ACC112 (cell line): ENCODE data around the gene UGCG.
A peak's percentile ranks its signal among the peaks of the same experiment; 100 is the strongest.
"Not testable (repeated sequence)": the region's sequence is repeated elsewhere in the genome, so short reads cannot be mapped to it uniquely, and the experiment has no call there.

Source experiments
- H2AFZ ChIP-seq: fragments of 200-600 bp; sonication (generic); one replicate; pipeline ENCODE4 v1.6.0; 2017; ENCODE audit warnings: antibody characterized with exemption, low read length; ENCODE audit not compliant: unreplicated experiment
- H3K27ac ChIP-seq: fragments of 200-600 bp; sonication (generic); 2 replicates; pipeline ENCODE4 v1.5.1; 2014; ENCODE audit warnings: low read depth, mild to moderate bottlenecking, antibody characterized with exemption, low read length, moderate library complexity
- H3K27me3 ChIP-seq: fragments of 200-600 bp; sonication (generic); 2 replicates; pipeline ENCODE4 v1.6.1; 2014; ENCODE audit warnings: mild to moderate bottlenecking, antibody characterized with exemption, low read length, moderate library complexity, mixed read lengths; ENCODE audit not compliant: insufficient read depth
- H3K36me3 ChIP-seq: fragments of 200-600 bp; sonication (generic); 2 replicates; pipeline ENCODE4 v1.6.1; 2016; ENCODE audit warnings: mild to moderate bottlenecking, antibody characterized with exemption, low read length, moderate library complexity, mixed read lengths; ENCODE audit not compliant: insufficient read depth
- H3K4me1 ChIP-seq: fragments of 200-600 bp; sonication (generic); one replicate; pipeline ENCODE4 v1.6.1; 2016; ENCODE audit warnings: low read length, mixed read lengths; ENCODE audit not compliant: insufficient read depth, unreplicated experiment, control insufficient read depth
- H3K4me3 ChIP-seq: fragments of 200-600 bp; sonication (generic); 2 replicates; pipeline ENCODE4 v1.5.1; 2014; ENCODE audit warnings: mild to moderate bottlenecking, low read depth, low read length
- H3K79me2 ChIP-seq: fragments of 200-600 bp; sonication (generic); one replicate; pipeline ENCODE4 v1.6.0; 2016; ENCODE audit warnings: low read length; ENCODE audit not compliant: control insufficient read depth, unreplicated experiment, insufficient read depth

The UGCG gene

GRCh38 chr9:111903535-111903934 lies 6.9 kb downstream of the UGCG start:
- not testable (repeated sequence) for H3K27me3 ChIP-seq, H2AFZ ChIP-seq, H3K4me3 ChIP-seq
- H3K4me1 ChIP-seq: peaks cover 68% of the 10 kb centered on the region
- peaks cover 16% of the 10 kb centered on the region for H3K36me3 ChIP-seq
- H3K27ac ChIP-seq: 0 out of 2 replicates have a peak overlapping the region, but pooled peaks have one; percentile 29
- peaks cover 100% of the 10 kb centered on the region for H3K79me2 ChIP-seq

GRCh38 chr9:111904026-111904425 lies 7.4 kb downstream of the UGCG start:
- Histone ChIP-seq H2AFZ (no peak overlapping the region), H3K79me2 (peaks cover 100% of the 10 kb centered on the region), H3K36me3 (peaks cover 14% of the 10 kb centered on the region), H3K27me3 (no peaks in the 10 kb centered on the region), H3K27ac (peak overlapping the region; percentile 29; the same call in 1 of the 2 replicates), H3K4me1 (peaks cover 73% of the 10 kb centered on the region), H3K4me3 (no peak overlapping the region)

GRCh38 chr9:111904891-111905291 lies 8.3 kb downstream of the UGCG start:
- Histone ChIP-seq H3K4me1 (peaks cover 80% of the 10 kb centered on the region), H3K79me2 (peaks cover 100% of the 10 kb centered on the region), H3K4me3 (no peak overlapping the region), H2AFZ (no peak overlapping the region), H3K27ac (peak overlapping the region; percentile 10; the same call in 1 of the 2 replicates), H3K27me3 (no peaks in the 10 kb centered on the region), H3K36me3 (peaks cover 15% of the 10 kb centered on the region)

DNA sequence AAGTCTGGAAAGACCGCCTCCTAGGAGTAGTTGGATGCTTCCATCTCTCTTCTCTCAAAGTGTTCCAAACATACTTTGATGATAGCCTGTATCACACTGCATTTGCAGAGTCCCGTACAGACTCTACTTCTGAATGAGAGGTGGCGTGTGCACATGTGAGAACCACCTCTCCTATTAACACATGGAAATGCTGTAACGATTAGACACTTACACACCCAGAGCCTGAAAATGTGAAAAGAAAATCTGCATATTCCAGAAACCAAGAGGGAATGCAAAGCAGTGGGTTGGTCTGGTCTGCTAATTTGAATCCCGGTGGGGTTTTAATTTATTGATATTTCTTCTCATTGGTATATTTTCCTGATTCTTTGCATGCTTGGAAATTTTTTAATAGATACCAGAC lies 10.5 kb downstream of the UGCG start:
- H3K36me3 ChIP-seq: peaks cover 15% of the 10 kb centered on the region
- peaks cover 99% of the 10 kb centered on the region for H3K79me2 ChIP-seq
- H3K4me1 ChIP-seq: peaks cover 77% of the 10 kb centered on the region
- H3K4me3 ChIP-seq: no peak overlapping the region
- H3K27me3 ChIP-seq: no peaks in the 10 kb centered on the region
- H2AFZ ChIP-seq: no peak overlapping the region
- no peak overlapping the region for H3K27ac ChIP-seq

GRCh38 chr9:111909444-111909843 lies 12.8 kb downstream of the UGCG start:
- Histone ChIP-seq H3K79me2 (peaks cover 98% of the 10 kb centered on the region), H3K4me1 (peaks cover 79% of the 10 kb centered on the region), H3K36me3 (peaks cover 20% of the 10 kb centered on the region), H3K4me3 (peak overlapping the region; percentile 10; the same call in 1 of the 2 replicates), H3K27me3 (no peaks in the 10 kb centered on the region), H2AFZ (no peak overlapping the region), H3K27ac (peak overlapping the region; percentile 7; the same call in 1 of the 2 replicates)

DNA sequence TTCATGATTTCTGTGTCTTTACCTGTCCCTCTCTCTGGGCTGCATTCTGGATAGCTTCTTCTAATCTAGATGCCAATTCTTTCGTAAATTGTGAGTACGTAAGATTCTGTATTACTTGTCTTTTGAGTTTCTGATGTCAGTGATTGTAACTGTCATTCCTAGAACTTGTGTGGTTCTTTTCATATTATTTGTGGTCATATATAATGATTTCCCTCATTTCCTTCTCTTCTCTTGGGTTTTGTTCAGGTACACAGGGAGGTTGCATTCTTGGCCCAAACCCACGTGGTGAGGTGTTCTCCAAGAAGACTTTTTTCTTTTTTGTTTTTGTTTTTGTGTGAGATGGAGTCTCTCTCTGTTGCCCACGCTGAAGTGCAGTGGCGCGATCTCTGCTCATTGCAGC lies 13.8 kb downstream of the UGCG start:
- H3K4me1 ChIP-seq: peaks cover 79% of the 10 kb centered on the region

GRCh38 chr9:111913159-111913558 lies 16.5 kb downstream of the UGCG start:
- peaks cover 95% of the 10 kb centered on the region for H3K79me2 ChIP-seq
- no peak overlapping the region; the same call in 1 of the 2 replicates for H3K27ac ChIP-seq
- peaks cover 73% of the 10 kb centered on the region for H3K4me1 ChIP-seq
- no peak overlapping the region for H2AFZ ChIP-seq
- peaks cover 30% of the 10 kb centered on the region for H3K36me3 ChIP-seq
- no peaks in the 10 kb centered on the region for H3K27me3 ChIP-seq
- H3K4me3 ChIP-seq: peak overlapping the region; percentile 7; the same call in 1 of the 2 replicates

More for the DNA sequence above, 13.8 kb downstream of the UGCG start:
- H3K36me3 ChIP-seq: peaks cover 30% of the 10 kb centered on the region
- H3K27ac ChIP-seq: peak overlapping the region; percentile 12; the same call in 1 of the 2 replicates
- H3K79me2 ChIP-seq: peaks cover 98% of the 10 kb centered on the region
- H3K4me3 ChIP-seq: no peak overlapping the region
- H2AFZ ChIP-seq: no peak overlapping the region
- no peaks in the 10 kb centered on the region for H3K27me3 ChIP-seq

GRCh38 chr9:111914749-111915424 lies 18.3 kb downstream of the UGCG start:
- Histone ChIP-seq H3K4me3 (peak overlapping the region; percentile 53), H3K27me3 (no peaks in the 10 kb centered on the region), H3K36me3 (peaks cover 30% of the 10 kb centered on the region), H2AFZ (no peak overlapping the region), H3K4me1 (peaks cover 56% of the 10 kb centered on the region), H3K27ac (peak overlapping the region; percentile 52), H3K79me2 (peaks cover 92% of the 10 kb centered on the region)

GRCh38 chr9:111915425-111915758 lies 18.8 kb downstream of the UGCG start:
- Histone ChIP-seq H3K36me3 (peaks cover 33% of the 10 kb centered on the region), H3K4me1 (peaks cover 51% of the 10 kb centered on the region), H3K79me2 (peaks cover 92% of the 10 kb centered on the region), H2AFZ (no peak overlapping the region), H3K27me3 (no peaks in the 10 kb centered on the region), H3K27ac (peak overlapping the region; percentile 52), H3K4me3 (peak overlapping the region; percentile 53)

DNA sequence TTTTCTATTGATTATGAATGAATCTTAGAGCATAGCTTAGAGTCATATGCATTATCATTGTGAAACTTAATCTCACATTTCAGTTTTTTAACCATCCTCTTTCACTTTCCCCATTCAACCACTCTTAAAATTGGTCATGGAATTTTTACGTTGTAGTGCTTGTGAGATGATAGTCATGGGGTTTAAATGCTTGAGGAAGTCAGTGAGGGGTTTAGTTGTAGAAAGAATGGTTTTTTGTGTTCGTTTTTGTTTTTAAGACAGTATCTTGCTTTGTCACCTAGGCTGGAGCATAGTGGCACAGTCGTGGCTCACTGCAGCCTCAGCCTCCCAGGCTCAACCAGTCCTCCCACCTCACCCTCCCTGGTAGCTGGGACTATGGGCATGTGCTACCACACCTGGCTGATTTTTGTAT lies 19.6 kb downstream of the UGCG start:
- Histone ChIP-seq H3K4me3 (peak overlapping the region; percentile 6; the same call in 1 of the 2 replicates), H2AFZ (no peak overlapping the region), H3K4me1 (peaks cover 45% of the 10 kb centered on the region), H3K36me3 (peaks cover 41% of the 10 kb centered on the region), H3K27me3 (no peaks in the 10 kb centered on the region), H3K27ac (peak overlapping the region; percentile 13), H3K79me2 (peaks cover 92% of the 10 kb centered on the region)

DNA sequence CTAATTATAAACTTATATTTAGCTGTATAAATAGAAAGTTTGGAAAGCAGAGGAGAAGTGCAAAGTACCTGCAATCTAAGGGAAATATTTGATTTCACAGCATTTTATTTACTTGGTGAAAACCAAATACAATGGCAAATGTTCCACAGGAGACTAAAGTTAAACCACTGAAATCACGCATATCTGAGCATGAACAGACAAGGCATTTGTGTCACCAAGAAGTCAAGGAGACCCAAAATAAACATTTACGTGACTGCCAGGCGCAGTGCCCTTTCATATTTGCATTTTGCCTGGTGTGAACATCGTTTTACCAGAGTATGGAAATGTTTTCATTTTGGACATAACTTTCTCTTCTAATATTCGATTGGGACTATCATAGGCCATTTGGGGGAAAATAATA lies 20.6 kb downstream of the UGCG start:
- Histone ChIP-seq H3K36me3 (peaks cover 45% of the 10 kb centered on the region), H3K79me2 (peaks cover 93% of the 10 kb centered on the region), H3K27me3 (no peaks in the 10 kb centered on the region), H3K4me3 (no peak overlapping the region), H3K4me1 (peaks cover 44% of the 10 kb centered on the region), H2AFZ (no peak overlapping the region), H3K27ac (peak overlapping the region; percentile 13)
